HCT116 (cell line): ENCODE data around the gene POT1. TPM values are rescaled to one million over a fixed set of nuclear protein-coding genes. Genes with fewer than 3 reads are reported as not detected.

Experiments used
- ATAC-seq: fragments of 200-7000 bp; cut with Tn5 transposase; 2 replicates; pipeline ENCODE4 v1.9.1; 2020; ENCODE audit warnings: mild to moderate bottlenecking, moderate library complexity
- BruUV-seq: library from RNA; stranded (reverse); fragments of 400-500 nt; replicated peaks from 2 replicates; lab custom pipeline; 2021; lab: Mats Ljungman, UMichigan
- CTCF ChIA-PET: fragments of 300-600 bp; sonication (Branson Sonifier 250); formaldehyde crosslinking; loops from one replicate; lab custom pipeline; 2021; ENCODE audit warnings: antibody characterized with exemption; lab: Charles Lee
- POLR2A ChIA-PET: fragments of 300-600, 350-600 bp; sonication (Branson Sonifier 250); formaldehyde crosslinking; loops from one replicate; lab custom pipeline; 2021; ENCODE audit warnings: antibody characterized with exemption; lab: Charles Lee
- RAD21 ChIA-PET, 2 experiments: fragments of 300-600 bp; sonication (Branson Sonifier 250); formaldehyde crosslinking; loops; one replicate each; lab custom pipeline; 2023; ENCODE audit warnings: low total read pairs in 2 of 2; ENCODE audit not compliant: uncharacterized antibody in 2 of 2, unreplicated experiment in 2 of 2, low non-redundant PET in 1 of 2; lab: Charles Lee
- DNase-seq: peaks from one replicate; pipeline ENCODE4 v3.0.0-alpha.2; 2010; ENCODE audit warnings: low read depth, low spot score
- H2AFZ ChIP-seq: fragments of 200-600 bp; shearing (Covaris generic), sonication (generic); 2 replicates; pipeline ENCODE4 v1.6.1; 2017; ENCODE audit warnings: low read depth, mixed run types, mixed read lengths, antibody characterized with exemption, low read length; ENCODE audit not compliant: poor library complexity, severe bottlenecking
- H3K27ac ChIP-seq: 2 replicates; pipeline ENCODE4 v1.5.1; 2012; ENCODE audit warnings: low read depth, low read length
- H3K27me3 ChIP-seq: fragments of 200-600 bp; sonication (generic); 2 replicates; pipeline ENCODE4 v1.6.1; 2016; ENCODE audit warnings: mixed run types, low read length, mixed read lengths; ENCODE audit not compliant: insufficient read depth
- H3K36me3 ChIP-seq, 2 experiments: fragments of 200-500 bp in 1 of 2; fragments of 200-600 bp in 1 of 2; sonication (Bioruptor generic) in 1 of 2; sonication (generic) in 1 of 2; 2 replicates each; pipeline versions ENCODE4 v1.5.1 to v1.6.1; 2014 to 2016; ENCODE audit warnings: low read length in 2 of 2, inconsistent platforms in 1 of 2, mixed read lengths in 1 of 2, mixed run types in 1 of 2; ENCODE audit not compliant: insufficient read depth in 2 of 2, control insufficient read depth in 1 of 2
- H3K4me1 ChIP-seq, 2 experiments: fragments of 200-600 bp in 1 of 2; sonication (generic) in 1 of 2; 2 replicates each; pipeline versions ENCODE4 v1.5.1 to v1.6.1; 2012 to 2017; ENCODE audit warnings: low read length in 2 of 2, inconsistent platforms in 1 of 2, mild to moderate bottlenecking in 1 of 2, mixed read lengths in 1 of 2, mixed run types in 1 of 2, moderate library complexity in 1 of 2; ENCODE audit not compliant: insufficient read depth in 2 of 2, control insufficient read depth in 1 of 2
- H3K4me2 ChIP-seq: fragments of 200-600 bp; sonication (generic); 2 replicates; pipeline ENCODE4 v1.6.1; 2017; ENCODE audit warnings: mixed run types, low read length, mixed read lengths
- H3K4me3 ChIP-seq, 2 experiments: fragments of 200-600 bp in 1 of 2; sonication (generic) in 1 of 2; replicated peaks in 1 of 2; 2 replicates each; pipeline ENCODE4 v1.5.1; 2011 to 2016; ENCODE audit warnings: low read length in 2 of 2, control low read depth in 1 of 2, low read depth in 1 of 2, mild to moderate bottlenecking in 1 of 2, mixed read lengths in 1 of 2, mixed run types in 1 of 2
- H3K79me2 ChIP-seq: fragments of 200-600 bp; sonication (generic); 2 replicates; pipeline ENCODE4 v1.6.1; 2017; ENCODE audit warnings: mild to moderate bottlenecking, mixed run types, low read length, moderate library complexity, mixed read lengths; ENCODE audit not compliant: insufficient read depth
- H3K9ac ChIP-seq: fragments of 200-600 bp; sonication (generic); 2 replicates; pipeline ENCODE4 v1.6.1; 2016; ENCODE audit warnings: low read length, mixed read lengths
- H3K9me2 ChIP-seq: fragments of 200-600 bp; sonication (generic), shearing (Covaris generic); 2 replicates; pipeline ENCODE4 v1.6.1; 2017; ENCODE audit warnings: mixed run types, mild to moderate bottlenecking, moderate library complexity; ENCODE audit not compliant: insufficient read depth
- H3K9me3 ChIP-seq, 2 experiments: fragments of 200-500 bp in 1 of 2; fragments of 200-600 bp in 1 of 2; sonication (Bioruptor generic) in 1 of 2; sonication (generic) in 1 of 2; 2 replicates each; pipeline ENCODE4 v1.6.1; 2014 to 2017; ENCODE audit warnings: low read length in 2 of 2, mixed read lengths in 2 of 2, inconsistent platforms in 1 of 2, low read depth in 1 of 2, mild to moderate bottlenecking in 1 of 2, mixed run types in 1 of 2, moderate library complexity in 1 of 2; ENCODE audit not compliant: control insufficient read depth in 1 of 2, insufficient read depth in 1 of 2
- H4K20me1 ChIP-seq: fragments of 200-600 bp; sonication (generic), shearing (Covaris generic); 2 replicates; pipeline ENCODE4 v1.6.1; 2017; ENCODE audit warnings: mixed run types, mild to moderate bottlenecking, moderate library complexity; ENCODE audit not compliant: insufficient read depth
- ATF3 ChIP-seq: IDR thresholded peaks from 2 replicates; pipeline ENCODE4 v1.6.1; 2012
- CBX3 ChIP-seq: IDR thresholded peaks from 2 replicates; pipeline ENCODE4 v1.6.1; 2012; ENCODE audit warnings: low read depth
- EZH2 ChIP-seq: fragments of 200-600 bp; sonication (generic); IDR thresholded peaks from 2 replicates; pipeline ENCODE4 v1.6.1; 2017; ENCODE audit warnings: antibody characterized with exemption, mixed run types
- JUND ChIP-seq: IDR thresholded peaks from 2 replicates; pipeline ENCODE4 v1.6.1; 2012
- MAX ChIP-seq: IDR thresholded peaks from 2 replicates; pipeline ENCODE4 v1.6.1; 2012
- POLR2A ChIP-seq: IDR thresholded peaks from 2 replicates; pipeline ENCODE4 v1.7.0; 2011; ENCODE audit warnings: borderline replicate concordance; ENCODE audit not compliant: insufficient read depth, insufficient read length; ENCODE audit errors: extremely low read depth
- POLR2AphosphoS5 ChIP-seq: IDR thresholded peaks from 2 replicates; pipeline ENCODE4 v1.6.1; 2011; ENCODE audit warnings: mild to moderate bottlenecking, low read depth, low read length, moderate library complexity
- RAD21 ChIP-seq: IDR thresholded peaks from 2 replicates; pipeline ENCODE4 v1.6.1; 2012; ENCODE audit warnings: low read depth, mild to moderate bottlenecking
- REST ChIP-seq: IDR thresholded peaks from 2 replicates; pipeline ENCODE4 v1.6.1; 2012; ENCODE audit warnings: low read depth
- SP1 ChIP-seq: IDR thresholded peaks from 2 replicates; pipeline ENCODE4 v1.6.1; 2012; ENCODE audit warnings: low read depth
- SRF ChIP-seq: IDR thresholded peaks from 2 replicates; pipeline ENCODE4 v1.6.1; 2012; ENCODE audit warnings: low read depth
- YY1 ChIP-seq: IDR thresholded peaks from 2 replicates; pipeline ENCODE4 v1.6.1; 2011; ENCODE audit warnings: low read length, low read depth, moderate library complexity, mild to moderate bottlenecking; ENCODE audit not compliant: insufficient replicate concordance; ENCODE audit errors: extremely low read depth
- ZBTB33 ChIP-seq: IDR thresholded peaks from 2 replicates; pipeline ENCODE4 v1.6.1; 2011; ENCODE audit warnings: mild to moderate bottlenecking, low read length, moderate library complexity; ENCODE audit not compliant: insufficient replicate concordance; ENCODE audit errors: extremely low read depth
- ZNF274 ChIP-seq: fragments of 200-500 bp; sonication (Bioruptor generic); IDR thresholded peaks from 2 replicates; pipeline ENCODE4 v1.6.1; 2014; ENCODE audit warnings: mild to moderate bottlenecking, low read depth, low read length, inconsistent platforms
- intact Hi-C: fragments of 100-400 bp; cut with micrococcal nuclease; formaldehyde crosslinking; loops from 2 replicates; pipeline ENCODE4 v1.10.0; 2022
- total RNA-seq: library from RNA; stranded (reverse); gene quantifications from one replicate; pipeline ENCODE4 v1.2.1, GENCODE V29; 2021; ENCODE audit not compliant: unreplicated experiment

The POT1 gene
- total RNA-seq, 1 experiment from 2014 or later: 19.5 TPM

- ATAC-seq (no peak), DNase-seq (no peak)
- CTCF ChIA-PET: no interaction called here
- intact Hi-C loops: no loop called here
- no peak for TF ChIP-seq RAD21
- no peak for TF ChIP-seq JUND
- no peak for TF ChIP-seq ATF3
- no peak for TF ChIP-seq EZH2
- POLR2A ChIA-PET: no interaction called here
- RAD21 ChIA-PET: no interaction called here
- H4K20me1 ChIP-seq: no peaks in the 10 kb centered on the region
- H3K79me2 ChIP-seq: no peaks in the 10 kb centered on the region
- no peaks in the 10 kb centered on the region for H3K9me3 ChIP-seq
- H3K4me2 ChIP-seq: no peak overlapping the region
- H3K27me3 ChIP-seq: no peaks in the 10 kb centered on the region
- H3K9ac ChIP-seq: no peak overlapping the region
- no peaks in the 10 kb centered on the region for H3K9me2 ChIP-seq
- no peaks in the 10 kb centered on the region for H3K36me3 ChIP-seq
- no peak overlapping the region for H3K4me3 ChIP-seq
- no peaks in the 10 kb centered on the region; a peak in 1 of 4 replicates for H3K4me1 ChIP-seq
- H3K27ac ChIP-seq: no peak overlapping the region
- BruUV-seq: no TSS peak
- H2AFZ ChIP-seq: no peak overlapping the region
Observed at GRCh38 chr7:124812764-124813163, 116.9 kb downstream of the POT1 start.

- POLR2A ChIA-PET: no interaction called here
Observed at GRCh38 chr7:124811341-124811740, 118.3 kb downstream of the POT1 start.

More at GRCh38 chr7:124811341-124811740, 118.3 kb downstream of the POT1 start:
- BruUV-seq: no TSS peak
- H3K9ac ChIP-seq: no peak overlapping the region
- no peaks in the 10 kb centered on the region for H3K9me2 ChIP-seq
- no peaks in the 10 kb centered on the region; a peak in 1 of 4 replicates for H3K4me1 ChIP-seq
- no peak overlapping the region for H3K27ac ChIP-seq
- H3K4me2 ChIP-seq: no peak overlapping the region
- H3K9me3 ChIP-seq: no peaks in the 10 kb centered on the region
- ATAC-seq (no peak), DNase-seq (no peak)
- no peak overlapping the region for H2AFZ ChIP-seq
- intact Hi-C loops: no loop called here
- no peaks in the 10 kb centered on the region for H3K36me3 ChIP-seq
- RAD21 ChIA-PET: no interaction called here
- CTCF ChIA-PET: no interaction called here
- no peak for TF ChIP-seq SP1
- TF ChIP-seq POLR2AphosphoS5: no peak
- no peak for TF ChIP-seq ZBTB33
- TF ChIP-seq YY1: no peak
- no peak for TF ChIP-seq RAD21
- no peak for TF ChIP-seq MAX
- no peak for TF ChIP-seq SRF
- no peak for TF ChIP-seq CBX3
- no peak for TF ChIP-seq ZNF274
- no peak for TF ChIP-seq EZH2
- TF ChIP-seq ATF3: no peak
- TF ChIP-seq POLR2A: no peak
- TF ChIP-seq REST: no peak
- no peak overlapping the region for H3K4me3 ChIP-seq
- no peaks in the 10 kb centered on the region for H3K79me2 ChIP-seq
- no peaks in the 10 kb centered on the region for H3K27me3 ChIP-seq
- no peaks in the 10 kb centered on the region for H4K20me1 ChIP-seq
